HG03064 (cell line): ENCODE measurements around the gene LRRTM2.
"Not testable (repeated sequence)": the region's sequence is repeated elsewhere in the genome, so short reads cannot be mapped to it uniquely, and the experiment has no call there.

Experiments used
- ATAC-seq: cut with Tn5 transposase; IDR thresholded peaks from one replicate; pipeline ENCODE4 v1.9.1; 2021; ENCODE audit warnings: low read depth; ENCODE audit not compliant: unreplicated experiment

The LRRTM2 gene

GRCh38 chr5:138874771-138875551, at the start of gene LRRTM2:
Gene LRRTM2 (minus strand): TSS chr5:138875335. CDS start chr5:138874911, 424 bp downstream.
- ATAC-seq: no peak

- ATAC-seq: no peak
These were observed 47.4 kb upstream of the LRRTM2 start for GRCh38 chr5:138922494-138922893.

GRCh38 chr5:138921362-138921761, 46.2 kb upstream of the LRRTM2 start:
- ATAC-seq: not testable (repeated sequence)

- ATAC-seq: no peak
These were observed 45.0 kb upstream of the LRRTM2 start for GRCh38 chr5:138920181-138920580.

- no peak for ATAC-seq
These were observed 43.6 kb upstream of the LRRTM2 start for GRCh38 chr5:138918686-138919085.

- no peak for ATAC-seq
These were observed 39.2 kb upstream of the LRRTM2 start for GRCh38 chr5:138914338-138914737.

- no peak for ATAC-seq
These were observed 38.6 kb upstream of the LRRTM2 start for GRCh38 chr5:138913773-138914172.

- ATAC-seq: no peak
These were observed 37.0 kb upstream of the LRRTM2 start for GRCh38 chr5:138912093-138912492.

- ATAC-seq: no peak
These were observed 36.3 kb upstream of the LRRTM2 start for GRCh38 chr5:138911441-138911840.

- ATAC-seq: no peak
These were observed 35.5 kb upstream of the LRRTM2 start for GRCh38 chr5:138910546-138911185.

- ATAC-seq: no peak
These were observed 34.6 kb upstream of the LRRTM2 start for GRCh38 chr5:138909734-138910133.

GRCh38 chr5:138905541-138905940, 30.4 kb upstream of the LRRTM2 start:
- no peak for ATAC-seq

- ATAC-seq: no peak
These were observed 28.1 kb upstream of the LRRTM2 start for GRCh38 chr5:138903130-138903775.

GRCh38 chr5:138901716-138902115, 26.6 kb upstream of the LRRTM2 start:
- no peak for ATAC-seq

- ATAC-seq: no peak
These were observed 25.3 kb upstream of the LRRTM2 start for GRCh38 chr5:138900281-138900965.

GRCh38 chr5:138898742-138899141, 23.6 kb upstream of the LRRTM2 start:
- ATAC-seq: no peak

- no peak for ATAC-seq
These were observed 23.2 kb upstream of the LRRTM2 start for GRCh38 chr5:138898299-138898698.

- no peak for ATAC-seq
These were observed 20.8 kb upstream of the LRRTM2 start for GRCh38 chr5:138895918-138896317.

- no peak for ATAC-seq
These were observed 15.5 kb upstream of the LRRTM2 start for GRCh38 chr5:138890644-138891043.

GRCh38 chr5:138889994-138890393, 14.9 kb upstream of the LRRTM2 start:
- no peak for ATAC-seq

GRCh38 chr5:138884554-138884953, 9.4 kb upstream of the LRRTM2 start:
- ATAC-seq: no peak
